BE2C (cell line): ENCODE measurements around the gene TBC1D12.

Experiments
- DNase-seq: peaks from one replicate; pipeline ENCODE4 v3.0.0-alpha.2; 2020
- H3K27me3 ChIP-seq: fragments of 250-450 bp; sonication (Bioruptor Pico); 2 replicates; pipeline ENCODE4 v1.5.1; 2020; ENCODE audit warnings: mild to moderate bottlenecking
- H3K36me3 ChIP-seq: fragments of 250-450 bp; sonication (Bioruptor Pico); 2 replicates; pipeline ENCODE4 v1.5.1; 2020; ENCODE audit warnings: mild to moderate bottlenecking
- H3K4me1 ChIP-seq: fragments of 250-450 bp; sonication (Bioruptor Pico); 2 replicates; pipeline ENCODE4 v1.5.1; 2020
- H3K4me3 ChIP-seq: 2 replicates; pipeline ENCODE4 v1.5.1; 2011; ENCODE audit warnings: low read depth, low read length
- H3K9me3 ChIP-seq: fragments of 250-450 bp; sonication (Bioruptor Pico); 2 replicates; pipeline ENCODE4 v1.5.1; 2020
- TF ChIP-seq, protein P1 (sequence below): IDR thresholded peaks from 2 replicates; pipeline ENCODE4 v1.5.1; 2012; ENCODE audit warnings: mild to moderate bottlenecking, low read depth, low read length

Gene TBC1D12

DNA sequence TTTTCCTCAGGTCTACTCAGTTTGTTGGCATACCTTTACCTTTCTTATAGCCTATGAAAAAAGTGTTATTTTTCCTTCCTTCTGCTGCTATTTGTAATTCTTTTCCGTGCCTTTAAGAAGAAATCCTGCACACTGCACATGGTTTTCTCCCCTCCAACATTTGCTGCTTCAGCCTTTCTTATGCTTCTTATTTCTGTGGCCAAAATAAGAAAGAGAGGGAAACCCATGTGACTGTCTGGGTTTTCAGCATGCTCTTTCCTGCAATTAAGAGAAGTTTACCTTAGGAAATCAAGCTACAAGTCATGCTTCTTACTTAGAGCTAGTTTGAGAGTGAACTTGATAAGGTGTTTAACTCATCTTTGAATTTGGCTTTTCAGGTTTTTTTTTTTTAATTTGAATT, 11.0 kb downstream of the TBC1D12 start:
- no peaks in the 10 kb centered on the region for H3K36me3 ChIP-seq
- no peaks in the 10 kb centered on the region for H3K27me3 ChIP-seq
- H3K9me3 ChIP-seq, result no peaks in the 10 kb centered on the region
- no peaks in the 10 kb centered on the region for H3K4me1 ChIP-seq
- no peak for DNase-seq
- TF ChIP-seq, protein P1, sequence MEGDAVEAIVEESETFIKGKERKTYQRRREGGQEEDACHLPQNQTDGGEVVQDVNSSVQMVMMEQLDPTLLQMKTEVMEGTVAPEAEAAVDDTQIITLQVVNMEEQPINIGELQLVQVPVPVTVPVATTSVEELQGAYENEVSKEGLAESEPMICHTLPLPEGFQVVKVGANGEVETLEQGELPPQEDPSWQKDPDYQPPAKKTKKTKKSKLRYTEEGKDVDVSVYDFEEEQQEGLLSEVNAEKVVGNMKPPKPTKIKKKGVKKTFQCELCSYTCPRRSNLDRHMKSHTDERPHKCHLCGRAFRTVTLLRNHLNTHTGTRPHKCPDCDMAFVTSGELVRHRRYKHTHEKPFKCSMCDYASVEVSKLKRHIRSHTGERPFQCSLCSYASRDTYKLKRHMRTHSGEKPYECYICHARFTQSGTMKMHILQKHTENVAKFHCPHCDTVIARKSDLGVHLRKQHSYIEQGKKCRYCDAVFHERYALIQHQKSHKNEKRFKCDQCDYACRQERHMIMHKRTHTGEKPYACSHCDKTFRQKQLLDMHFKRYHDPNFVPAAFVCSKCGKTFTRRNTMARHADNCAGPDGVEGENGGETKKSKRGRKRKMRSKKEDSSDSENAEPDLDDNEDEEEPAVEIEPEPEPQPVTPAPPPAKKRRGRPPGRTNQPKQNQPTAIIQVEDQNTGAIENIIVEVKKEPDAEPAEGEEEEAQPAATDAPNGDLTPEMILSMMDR, result no peak
- no peak overlapping the region for H3K4me3 ChIP-seq

DNA sequence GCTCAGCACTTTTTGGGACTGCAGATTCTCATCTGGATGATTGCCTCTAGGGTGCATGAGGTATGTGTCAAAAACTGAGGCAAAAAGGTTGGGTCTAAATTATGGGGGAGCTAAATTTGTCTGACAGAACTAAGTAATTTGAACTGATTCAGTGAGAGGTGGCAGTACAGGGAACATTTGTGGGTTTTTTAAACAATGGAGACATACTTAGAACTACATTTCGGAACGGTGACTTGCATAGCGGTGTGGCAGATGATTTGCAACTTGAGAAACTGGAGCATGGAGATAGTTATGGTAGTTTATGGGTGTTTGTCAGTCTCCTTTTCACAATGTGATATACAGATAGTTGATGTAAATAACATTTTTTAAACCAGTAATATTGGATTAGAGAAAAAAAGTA, 14.6 kb downstream of the TBC1D12 start:
- DNase-seq, result no peak
- H3K27me3 ChIP-seq, result no peaks in the 10 kb centered on the region
- no peaks in the 10 kb centered on the region for H3K9me3 ChIP-seq
- TF ChIP-seq, protein P1, result no peak
- no peaks in the 10 kb centered on the region for H3K36me3 ChIP-seq
- no peaks in the 10 kb centered on the region for H3K4me1 ChIP-seq
- H3K4me3 ChIP-seq, result no peak overlapping the region

DNA sequence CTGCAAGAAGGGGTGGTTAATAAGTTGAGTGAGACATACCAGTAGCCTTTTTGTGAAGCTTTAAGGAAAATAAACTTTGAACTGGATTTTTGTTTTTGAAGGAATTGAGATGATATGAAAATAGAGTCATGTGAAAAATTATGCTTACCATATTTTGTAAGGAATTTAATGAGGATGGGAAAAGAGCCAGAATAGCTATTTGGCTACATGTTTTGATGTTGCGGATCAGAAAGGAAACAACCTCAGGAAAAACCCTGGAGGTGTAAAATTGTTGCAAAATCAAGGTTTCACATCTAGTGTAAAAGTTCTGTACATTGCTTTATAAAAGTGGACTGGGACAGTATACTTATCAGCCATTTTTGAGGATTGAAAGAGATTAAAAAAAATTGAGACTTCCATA, 15.0 kb downstream of the TBC1D12 start:
- Histone ChIP-seq H3K27me3 (no peaks in the 10 kb centered on the region), H3K9me3 (no peaks in the 10 kb centered on the region), H3K36me3 (no peaks in the 10 kb centered on the region), H3K4me1 (no peaks in the 10 kb centered on the region), H3K4me3 (no peak overlapping the region)
- TF ChIP-seq, protein P1, result no peak
- no peak for DNase-seq

DNA sequence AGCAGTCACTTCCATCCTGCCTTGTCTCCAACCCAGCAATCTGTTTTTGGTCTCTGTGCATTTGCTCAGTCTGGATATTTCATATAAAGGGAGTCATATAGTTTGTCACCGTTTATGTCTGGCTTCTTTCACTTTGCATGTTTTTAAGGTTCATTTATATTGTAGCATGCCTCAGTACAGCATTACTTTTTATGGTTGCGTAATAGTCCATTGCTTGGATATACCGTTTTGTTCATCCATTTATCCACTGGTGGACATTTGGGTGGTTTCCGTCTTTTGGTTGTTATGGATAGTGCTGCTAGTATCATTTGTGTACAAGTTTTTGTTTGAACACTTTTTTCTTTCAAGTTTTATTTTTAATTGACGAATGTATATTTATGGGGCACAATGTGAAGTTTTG, 18.2 kb downstream of the TBC1D12 start:
- H3K9me3 ChIP-seq, result no peaks in the 10 kb centered on the region
- no peaks in the 10 kb centered on the region for H3K4me1 ChIP-seq
- H3K4me3 ChIP-seq, result no peak overlapping the region
- no peaks in the 10 kb centered on the region for H3K27me3 ChIP-seq
- TF ChIP-seq, protein P1, result no peak
- H3K36me3 ChIP-seq, result no peaks in the 10 kb centered on the region
- no peak for DNase-seq

DNA sequence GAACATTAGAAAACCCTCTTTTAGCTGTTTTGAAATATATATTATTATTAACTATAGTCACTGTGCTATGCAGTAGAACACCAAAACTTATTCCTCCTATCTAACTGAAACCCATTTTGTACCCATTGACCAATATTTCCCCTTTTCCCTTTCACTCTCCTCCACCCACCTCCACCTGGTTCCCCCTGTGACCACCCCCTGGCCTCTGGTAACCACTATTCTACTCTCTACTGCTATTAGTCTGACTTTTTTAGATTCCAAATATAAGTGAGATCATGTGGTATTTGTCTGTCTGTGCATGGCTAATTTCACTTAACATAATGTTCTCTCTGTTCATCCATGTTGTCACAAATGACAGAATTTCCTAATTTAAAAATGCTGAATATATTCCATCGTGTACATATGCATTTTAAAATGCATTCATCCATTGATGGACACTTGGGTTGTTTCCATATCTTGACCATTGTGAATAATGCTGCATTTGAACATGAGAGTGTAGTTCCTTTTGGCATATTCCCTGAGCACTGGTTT, 18.7 kb downstream of the TBC1D12 start:
- no peaks in the 10 kb centered on the region for H3K36me3 ChIP-seq
- H3K27me3 ChIP-seq, result no peaks in the 10 kb centered on the region
- H3K9me3 ChIP-seq, result no peaks in the 10 kb centered on the region
- TF ChIP-seq, protein P1, result no peak
- no peak for DNase-seq
- no peaks in the 10 kb centered on the region for H3K4me1 ChIP-seq
- H3K4me3 ChIP-seq, result no peak overlapping the region

DNA sequence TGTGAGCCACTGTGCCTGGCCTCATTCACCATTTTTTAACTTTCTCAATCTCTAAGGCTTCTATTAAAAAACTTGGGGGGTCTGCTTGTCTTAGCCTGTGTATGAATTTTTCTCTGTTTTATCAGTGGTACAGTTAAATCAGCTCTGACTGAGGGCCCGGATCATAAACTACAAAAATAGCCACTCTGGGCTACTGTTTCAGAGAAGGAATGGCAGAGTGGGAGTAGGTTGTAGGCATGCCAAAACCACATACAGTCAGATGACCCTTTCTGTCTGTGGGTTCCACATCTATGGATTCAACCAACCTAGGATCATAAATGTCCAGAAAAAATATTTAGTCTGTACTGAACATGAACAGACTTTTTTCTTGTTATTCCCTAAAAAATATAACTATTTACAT, 21.3 kb downstream of the TBC1D12 start:
- H3K36me3 ChIP-seq, result no peaks in the 10 kb centered on the region
- no peak for DNase-seq
- no peaks in the 10 kb centered on the region for H3K4me1 ChIP-seq
- TF ChIP-seq, protein P1, result no peak
- H3K4me3 ChIP-seq, result no peak overlapping the region
- no peaks in the 10 kb centered on the region for H3K27me3 ChIP-seq
- no peaks in the 10 kb centered on the region for H3K9me3 ChIP-seq
